Fibroblast of villous mesenchyme (primary cell): Measurements from ENCODE around the gene TNP1. TPM values are rescaled to one million over a fixed set of nuclear protein-coding genes. Genes with fewer than 3 reads are reported as not detected.

Source experiments
- DNase-seq: peaks from one replicate; pipeline ENCODE4 v3.0.0-alpha.2; 2010; ENCODE audit warnings: low read depth
- H3K4me3 ChIP-seq: 2 replicates; pipeline ENCODE4 v1.5.1; 2011; ENCODE audit warnings: low read depth, mild to moderate bottlenecking, low read length
- CTCF ChIP-seq: IDR thresholded peaks from 2 replicates; pipeline ENCODE4 v1.5.1; 2012; ENCODE audit warnings: low read depth, mild to moderate bottlenecking, low read length; ENCODE audit not compliant: insufficient read depth
- total RNA-seq: library from RNA; depleted of rRNA; stranded (reverse); fragments of >200 nt; gene quantifications from 2 replicates; pipeline ENCODE4 v1.2.3, GENCODE V29; 2012

The TNP1 gene
- total RNA-seq, 1 donor = not detected

- H3K4me3 ChIP-seq = no peak overlapping the region
- no peak for TF ChIP-seq CTCF
- DNase-seq = no peak
Observed at GRCh38 chr2:216884347-216884746, 24.5 kb upstream of the TNP1 start.

GRCh38 chr2:216882876-216883275, 23.0 kb upstream of the TNP1 start:
- DNase-seq = no peak
- no peak overlapping the region for H3K4me3 ChIP-seq
- no peak for TF ChIP-seq CTCF

GRCh38 chr2:216881411-216881810, 21.5 kb upstream of the TNP1 start:
- no peak overlapping the region for H3K4me3 ChIP-seq
- TF ChIP-seq CTCF = no peak
- no peak for DNase-seq

GRCh38 chr2:216880509-216881184, 20.8 kb upstream of the TNP1 start:
- DNase-seq = peak; percentile 84
- TF ChIP-seq CTCF = no peak
- H3K4me3 ChIP-seq = no peak overlapping the region

- no peak for TF ChIP-seq CTCF
- no peak overlapping the region for H3K4me3 ChIP-seq
- no peak for DNase-seq
Observed at GRCh38 chr2:216879727-216880508, 20.1 kb upstream of the TNP1 start.

- no peak overlapping the region for H3K4me3 ChIP-seq
- TF ChIP-seq CTCF = no peak
- DNase-seq = no peak
Observed at GRCh38 chr2:216878072-216878471, 18.2 kb upstream of the TNP1 start.
